Activated naive CD8-positive, alpha-beta T cell treated with anti-CD3 and anti-CD28 coated beads for 36 hours (primary cell): Measurements from ENCODE around the gene THAP8. TPM values are rescaled to one million over a fixed set of nuclear protein-coding genes. Genes with fewer than 3 reads are reported as not detected.
"Not testable (repeated sequence)": the region's sequence is repeated elsewhere in the genome, so short reads cannot be mapped to it uniquely, and the experiment has no call there.

Experiments used
- DNase-seq: peaks from one replicate; pipeline ENCODE4 v3.0.0; 2021
- H3K27ac Mint-ChIP-seq: one replicate; pipeline ENCODE4 v1.8.0; 2022; ENCODE audit warnings: mild to moderate bottlenecking, moderate library complexity, mixed read lengths
- H3K27me3 Mint-ChIP-seq: one replicate; pipeline ENCODE4 v1.8.0; 2022; ENCODE audit warnings: mild to moderate bottlenecking, mixed read lengths
- H3K36me3 Mint-ChIP-seq: one replicate; pipeline ENCODE4 v1.8.0; 2021; ENCODE audit warnings: mild to moderate bottlenecking, mixed read lengths
- H3K4me1 Mint-ChIP-seq: one replicate; pipeline ENCODE4 v1.8.0; 2021; ENCODE audit warnings: mixed read lengths
- H3K4me3 Mint-ChIP-seq: one replicate; pipeline ENCODE4 v1.8.0; 2022; ENCODE audit warnings: mild to moderate bottlenecking, moderate library complexity, mixed read lengths
- H3K9me3 Mint-ChIP-seq: one replicate; pipeline ENCODE4 v1.8.0; 2022; ENCODE audit warnings: mixed read lengths
- total RNA-seq, 2 experiments: library from RNA; stranded (reverse); gene quantifications; one replicate each; pipeline ENCODE4 v1.2.3, GENCODE V29; 2021

The THAP8 gene
- total RNA-seq, 2 experiments from 2014 or later = 2.4 to 2.7 TPM

DNA sequence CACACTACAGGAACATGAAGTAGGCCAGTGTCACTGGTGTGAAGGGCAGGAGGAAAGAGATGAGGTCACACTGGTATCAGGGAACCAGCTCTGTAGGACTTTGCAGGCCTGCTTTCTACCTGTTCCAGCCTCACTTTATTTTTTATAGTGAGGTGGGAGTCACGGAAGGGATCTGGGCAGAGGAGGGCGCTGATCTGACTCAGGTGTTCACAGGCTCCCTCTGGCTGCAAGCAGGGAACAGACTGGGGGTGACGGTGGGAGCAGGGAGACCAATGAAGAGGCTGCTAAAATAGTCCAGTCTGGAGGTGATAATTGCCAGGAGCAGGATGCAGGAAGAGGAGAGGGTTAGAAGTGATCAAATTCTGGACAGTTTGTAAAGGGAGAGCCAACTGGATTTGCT, 2.8 kb downstream of the THAP8 start:
- no peak for DNase-seq
- Mint-ChIP-seq H3K36me3 (no peaks in the 10 kb centered on the region), H3K4me1 (peaks cover 21% of the 10 kb centered on the region), H3K27ac (no peak overlapping the region), H3K27me3 (no peaks in the 10 kb centered on the region), H3K4me3 (no peak overlapping the region), H3K9me3 (no peaks in the 10 kb centered on the region)

DNA sequence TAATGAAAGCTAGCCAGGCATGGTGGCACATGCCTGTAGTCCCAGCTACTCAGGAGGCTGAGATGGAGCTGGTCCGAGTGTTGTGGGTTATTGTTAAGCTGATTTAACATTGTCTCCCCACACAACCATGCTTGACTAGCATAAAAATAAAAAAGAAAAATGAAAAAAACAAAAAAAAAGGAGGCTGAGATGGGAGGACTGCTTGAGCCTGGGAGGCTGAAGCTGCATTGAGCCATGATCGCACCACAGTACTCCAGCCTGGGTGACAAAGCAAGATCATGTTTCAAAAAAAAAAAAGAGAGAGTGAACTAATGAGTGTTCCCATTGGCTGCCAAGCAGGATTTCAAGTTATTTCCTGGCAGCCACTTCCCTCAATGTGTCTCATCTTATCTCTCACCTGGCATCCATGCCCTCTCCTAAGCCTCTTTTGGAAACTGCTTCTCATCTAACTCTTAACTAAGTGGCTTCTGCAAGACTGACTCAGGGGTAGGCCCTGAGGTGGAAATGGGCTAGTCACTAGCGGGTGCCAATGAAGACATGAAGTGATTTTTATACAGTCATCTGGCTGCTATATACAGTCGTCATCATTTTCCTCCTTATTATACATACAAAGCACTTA, 4.9 kb downstream of the THAP8 start:
- H3K36me3 Mint-ChIP-seq = peaks cover 4% of the 10 kb centered on the region
- DNase-seq = no peak
- no peak overlapping the region for H3K27ac Mint-ChIP-seq
- H3K4me1 Mint-ChIP-seq = peaks cover 13% of the 10 kb centered on the region
- no peak overlapping the region for H3K4me3 Mint-ChIP-seq
- no peaks in the 10 kb centered on the region for H3K27me3 Mint-ChIP-seq
- no peaks in the 10 kb centered on the region for H3K9me3 Mint-ChIP-seq

DNA sequence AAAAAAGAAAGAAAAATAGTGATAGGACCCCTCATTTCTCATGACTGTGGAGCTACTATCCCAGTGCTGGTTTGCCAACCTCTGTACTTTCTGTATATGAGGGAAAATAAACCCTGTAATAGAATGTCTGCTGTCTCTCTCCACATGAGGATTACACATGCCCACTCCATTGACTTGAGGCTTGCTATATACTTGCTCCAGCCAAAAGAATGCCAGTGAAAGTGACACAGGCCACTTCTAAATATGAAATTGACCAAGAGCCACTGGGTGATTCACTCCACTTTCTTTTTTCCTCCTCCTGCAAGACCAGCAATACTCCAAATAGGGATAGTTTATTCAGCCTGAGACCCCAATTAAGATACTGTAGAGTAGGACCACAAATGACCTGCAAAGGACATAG, 6.2 kb downstream of the THAP8 start:
- Mint-ChIP-seq H3K9me3 (no peaks in the 10 kb centered on the region), H3K27me3 (no peaks in the 10 kb centered on the region), H3K36me3 (peaks cover 4% of the 10 kb centered on the region), H3K27ac (no peak overlapping the region), H3K4me3 (no peak overlapping the region), H3K4me1 (peaks cover 7% of the 10 kb centered on the region)
- DNase-seq = no peak

DNA sequence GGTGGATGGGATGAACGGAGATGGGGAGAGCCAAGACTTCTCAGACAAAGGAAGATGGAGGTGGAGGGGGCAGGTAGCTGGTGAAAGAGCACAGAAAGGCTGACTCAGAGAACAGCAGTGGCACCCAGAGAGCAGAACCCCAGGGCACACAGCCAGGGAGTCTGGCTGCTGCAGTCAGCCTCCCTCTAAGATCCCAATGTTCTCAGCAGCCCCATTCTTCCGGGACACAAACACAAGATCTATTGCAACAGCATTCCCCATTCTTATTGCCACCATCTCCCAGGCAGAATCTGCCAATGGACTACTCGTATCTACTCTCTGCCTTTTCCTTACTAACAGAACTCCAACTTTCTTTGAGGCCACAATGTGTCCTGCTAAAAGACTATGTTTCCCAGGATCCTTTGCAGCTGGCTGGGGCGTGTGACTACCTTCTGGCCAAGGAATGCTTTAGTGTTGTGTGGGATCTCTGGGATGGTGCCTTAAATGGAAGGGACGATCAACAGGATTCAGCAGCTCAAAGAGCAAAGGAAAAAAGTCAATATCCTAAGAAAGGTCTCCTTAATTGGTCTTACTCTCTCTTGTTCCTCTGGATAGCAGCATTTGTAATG, 7.5 kb downstream of the THAP8 start:
- Mint-ChIP-seq H3K4me1 (peaks cover 2% of the 10 kb centered on the region), H3K36me3 (peaks cover 4% of the 10 kb centered on the region), H3K4me3 (no peak overlapping the region), H3K9me3 (no peaks in the 10 kb centered on the region), H3K27me3 (no peaks in the 10 kb centered on the region), H3K27ac (no peak overlapping the region)
- DNase-seq = no peak

DNA sequence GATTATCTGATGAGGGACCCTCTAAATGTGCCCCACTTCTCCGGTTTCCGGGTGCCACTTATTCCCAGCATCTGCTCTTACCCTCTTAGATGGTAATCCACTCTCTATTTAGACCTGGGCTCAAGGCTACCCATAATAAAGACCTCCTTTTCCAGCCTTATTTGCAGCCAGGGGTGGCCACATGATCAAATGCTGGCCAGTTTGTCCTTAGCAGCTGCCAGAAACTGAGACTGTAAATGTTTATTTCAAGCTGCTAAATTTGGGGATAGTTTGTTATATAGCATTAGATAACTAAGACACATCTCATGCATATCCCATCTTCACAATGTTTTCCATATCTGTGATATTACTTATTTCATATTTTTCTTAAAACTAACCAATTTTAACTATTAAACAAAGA, 10.1 kb downstream of the THAP8 start:
- no peak overlapping the region for H3K4me3 Mint-ChIP-seq
- H3K4me1 Mint-ChIP-seq = no peaks in the 10 kb centered on the region
- H3K36me3 Mint-ChIP-seq = peaks cover 4% of the 10 kb centered on the region
- H3K27ac Mint-ChIP-seq = no peak overlapping the region
- no peaks in the 10 kb centered on the region for H3K27me3 Mint-ChIP-seq
- no peak for DNase-seq
- no peaks in the 10 kb centered on the region for H3K9me3 Mint-ChIP-seq

DNA sequence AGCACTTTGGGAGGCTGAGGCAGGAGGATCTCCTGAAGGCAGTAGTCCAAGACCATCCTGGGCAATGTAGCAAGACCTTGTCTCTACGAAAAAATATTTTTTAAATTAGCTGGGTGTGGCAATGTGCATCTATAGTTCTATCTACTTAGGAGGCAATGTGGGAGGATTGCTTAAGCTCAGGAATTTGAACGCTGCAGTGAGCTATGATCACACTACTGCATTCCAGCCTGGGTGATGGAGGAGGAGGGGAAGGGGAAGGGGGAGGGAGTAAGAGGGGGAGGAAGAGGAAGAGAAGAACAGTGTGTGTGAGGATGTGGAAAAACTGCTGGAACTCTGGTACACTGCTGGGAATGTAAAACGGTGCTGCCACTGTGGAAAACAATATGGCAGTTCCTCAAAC, 12.3 kb downstream of the THAP8 start:
- peaks cover 4% of the 10 kb centered on the region for H3K36me3 Mint-ChIP-seq
- no peak overlapping the region for H3K27ac Mint-ChIP-seq
- no peak overlapping the region for H3K4me3 Mint-ChIP-seq
- no peaks in the 10 kb centered on the region for H3K27me3 Mint-ChIP-seq
- no peaks in the 10 kb centered on the region for H3K9me3 Mint-ChIP-seq
- DNase-seq = no peak
- H3K4me1 Mint-ChIP-seq = peaks cover 1% of the 10 kb centered on the region

DNA sequence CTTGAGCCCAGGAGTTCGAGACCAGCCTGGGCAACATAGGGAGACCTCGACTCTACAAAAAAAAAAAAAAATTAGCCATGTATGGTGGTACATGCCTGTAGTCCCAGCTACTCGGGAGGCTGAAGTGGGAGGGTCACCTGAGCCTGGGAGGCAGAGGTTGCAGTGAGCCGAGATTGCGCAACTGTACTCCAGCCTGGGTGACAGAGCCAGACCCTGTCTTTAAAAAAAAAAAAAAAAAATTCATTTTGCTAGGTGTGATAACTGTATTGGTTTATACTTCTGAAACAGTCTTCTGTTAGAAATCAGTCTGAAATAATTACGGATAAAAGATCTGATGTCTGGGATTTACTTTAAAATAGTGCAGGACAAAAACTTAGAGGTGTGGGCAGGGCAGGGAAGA, 13.0 kb downstream of the THAP8 start:
- H3K27ac Mint-ChIP-seq, H3K4me1 Mint-ChIP-seq, H3K36me3 Mint-ChIP-seq, H3K9me3 Mint-ChIP-seq, H3K27me3 Mint-ChIP-seq, H3K4me3 Mint-ChIP-seq, DNase-seq: not testable (repeated sequence)

DNA sequence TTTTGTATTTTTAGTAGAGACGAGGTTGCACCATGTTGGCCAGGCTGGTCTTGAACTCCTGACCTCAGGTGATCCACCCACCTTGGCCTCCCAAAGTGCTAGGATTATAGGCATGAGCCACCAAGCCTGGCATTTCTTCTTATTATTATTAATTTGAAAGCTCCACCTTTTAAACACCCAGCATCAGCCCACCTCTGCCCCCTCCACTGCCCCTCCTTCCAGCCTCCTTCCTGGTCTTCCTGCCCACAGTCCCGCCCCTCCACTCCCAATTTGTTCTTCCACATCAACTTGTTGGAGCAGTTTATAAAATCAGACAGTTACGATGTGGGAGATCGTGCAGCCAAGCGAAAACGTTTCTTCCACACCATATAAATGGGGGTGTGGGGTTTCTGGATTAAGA, 13.6 kb downstream of the THAP8 start:
- Mint-ChIP-seq H3K9me3 (no peaks in the 10 kb centered on the region), H3K36me3 (peaks cover 3% of the 10 kb centered on the region), H3K27ac (no peak overlapping the region), H3K4me3 (no peak overlapping the region), H3K27me3 (no peaks in the 10 kb centered on the region), H3K4me1 (peaks cover 2% of the 10 kb centered on the region)
- DNase-seq = no peak

DNA sequence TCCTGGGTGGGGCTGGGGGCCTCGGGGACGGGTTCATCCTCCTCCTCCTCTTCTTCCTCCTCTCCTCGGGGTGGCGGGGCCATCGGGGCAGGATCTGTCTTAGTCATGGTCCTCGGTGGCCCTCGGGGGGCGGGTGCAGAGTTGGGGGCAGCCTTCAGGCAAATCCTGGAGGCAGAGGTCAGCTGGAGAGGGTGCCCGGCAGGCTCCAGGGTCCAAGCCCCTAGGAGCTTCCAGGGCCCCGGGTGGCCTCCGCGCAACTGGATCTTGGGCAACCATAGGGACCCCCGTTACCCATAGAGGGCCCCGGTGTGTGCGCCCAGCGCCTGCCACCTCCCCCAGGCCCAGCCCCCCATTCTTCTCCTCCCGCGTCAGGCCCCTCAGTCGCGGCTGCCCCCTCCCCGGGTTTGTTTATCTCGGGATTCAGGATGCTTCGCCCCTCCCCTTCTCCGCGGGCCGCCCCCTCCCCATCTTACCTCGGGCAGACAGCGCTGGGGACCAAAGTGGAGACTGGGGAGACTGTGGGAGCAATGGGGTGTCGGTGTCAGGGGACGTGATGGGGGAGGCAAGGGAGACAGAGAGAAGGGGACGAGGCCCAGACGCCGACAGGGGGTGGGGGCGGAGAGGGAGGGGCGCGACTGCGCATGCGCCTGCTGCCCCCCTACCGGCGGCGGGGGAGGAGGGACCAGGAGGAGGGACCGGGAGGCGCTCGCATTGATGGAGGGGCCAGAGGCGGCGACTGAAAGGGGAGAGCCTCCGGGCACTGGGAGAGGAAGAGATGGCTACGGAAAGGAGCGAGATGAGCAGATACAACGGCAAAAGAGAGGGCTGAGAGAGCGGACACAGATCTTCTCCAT, 21.6 kb downstream of the THAP8 start, which contains the start of gene CLIP3:
Gene CLIP3 (minus strand): TSS at position 623 of the 854 bp plus-strand sequence. CDS start 516 bp downstream, at position 107.
- DNase-seq = peak; percentile 47
- Mint-ChIP-seq H3K4me3 (peak within 1 kb of the TSS; percentile 23), H3K9me3 (no peaks in the 10 kb centered on the region), H3K4me1 (peaks cover 4% of the 10 kb centered on the region), H3K36me3 (peaks cover 19% of the 10 kb centered on the region), H3K27me3 (no peaks in the 10 kb centered on the region), H3K27ac (no peak within 1 kb of the TSS)

DNA sequence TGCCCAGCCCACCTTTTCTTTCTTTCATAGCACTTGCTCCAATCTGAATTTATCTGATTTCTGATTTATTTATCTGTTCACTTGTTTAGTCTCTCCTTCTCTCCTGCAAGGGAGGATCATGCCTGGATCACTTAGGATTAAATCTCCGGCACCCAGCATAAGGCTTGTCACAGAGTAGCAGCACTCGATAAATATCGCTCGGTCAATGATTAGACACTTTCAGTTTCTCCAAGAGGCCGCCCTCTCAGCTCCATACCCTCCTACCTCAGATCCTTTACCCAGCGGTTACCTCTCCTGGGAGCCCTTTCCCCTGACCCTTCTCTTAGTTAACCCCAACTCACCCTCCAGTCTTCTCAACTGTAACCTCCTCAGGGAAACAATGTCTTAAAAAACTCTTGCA, 22.8 kb downstream of the THAP8 start:
- no peak for DNase-seq
- Mint-ChIP-seq H3K27ac (no peak overlapping the region), H3K4me1 (peaks cover 2% of the 10 kb centered on the region)

DNA sequence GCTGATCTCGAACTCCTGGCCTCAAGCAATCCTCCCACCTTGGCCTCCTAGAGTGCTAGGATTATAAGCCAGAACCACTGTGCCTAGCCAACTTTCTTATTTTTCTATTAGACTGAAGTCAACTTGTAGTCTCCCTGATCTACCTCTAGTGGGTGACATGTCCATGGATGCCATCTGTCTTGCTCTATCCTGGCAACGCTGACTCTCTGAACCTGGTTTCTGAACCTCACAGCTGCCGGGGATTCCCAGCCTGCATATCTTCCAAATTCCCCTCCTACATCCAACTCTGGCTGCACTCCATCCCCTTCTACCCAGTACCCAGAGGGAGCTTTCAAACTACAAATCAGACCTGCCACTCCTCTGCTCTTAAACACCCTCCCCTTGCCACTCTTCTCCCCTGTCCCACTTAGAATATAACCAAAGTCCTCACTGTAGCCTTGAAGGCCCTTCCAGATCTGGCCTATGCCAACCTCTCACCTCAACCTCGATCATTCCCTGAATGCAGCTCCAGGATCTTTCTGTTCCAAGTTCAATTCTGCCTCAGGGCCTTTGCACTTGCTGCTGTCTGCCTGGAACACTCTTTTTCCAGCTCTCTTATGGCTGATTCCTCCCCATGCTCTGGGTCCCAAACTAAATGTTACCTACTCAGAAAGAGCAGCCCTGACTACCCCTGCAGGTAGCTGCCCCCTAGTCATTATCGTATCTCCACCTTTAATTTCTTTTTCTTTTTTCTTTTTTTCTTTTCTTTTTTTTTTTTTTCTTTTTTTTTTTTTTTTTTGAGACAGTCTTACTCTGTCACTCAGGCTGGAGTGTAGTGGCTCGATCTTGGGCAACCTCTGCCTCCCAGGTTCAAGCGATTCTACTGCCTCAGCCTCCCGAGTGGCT, 23.6 kb downstream of the THAP8 start:
- Mint-ChIP-seq H3K27ac (no peak overlapping the region), H3K4me3 (no peak overlapping the region), H3K4me1 (peaks cover 2% of the 10 kb centered on the region), H3K9me3 (no peaks in the 10 kb centered on the region), H3K27me3 (no peaks in the 10 kb centered on the region), H3K36me3 (peaks cover 21% of the 10 kb centered on the region)
- no peak for DNase-seq

More for the DNA sequence above, 22.8 kb downstream of the THAP8 start:
- Mint-ChIP-seq H3K36me3 (peaks cover 19% of the 10 kb centered on the region), H3K9me3 (no peaks in the 10 kb centered on the region), H3K4me3 (no peak overlapping the region), H3K27me3 (no peaks in the 10 kb centered on the region)

DNA sequence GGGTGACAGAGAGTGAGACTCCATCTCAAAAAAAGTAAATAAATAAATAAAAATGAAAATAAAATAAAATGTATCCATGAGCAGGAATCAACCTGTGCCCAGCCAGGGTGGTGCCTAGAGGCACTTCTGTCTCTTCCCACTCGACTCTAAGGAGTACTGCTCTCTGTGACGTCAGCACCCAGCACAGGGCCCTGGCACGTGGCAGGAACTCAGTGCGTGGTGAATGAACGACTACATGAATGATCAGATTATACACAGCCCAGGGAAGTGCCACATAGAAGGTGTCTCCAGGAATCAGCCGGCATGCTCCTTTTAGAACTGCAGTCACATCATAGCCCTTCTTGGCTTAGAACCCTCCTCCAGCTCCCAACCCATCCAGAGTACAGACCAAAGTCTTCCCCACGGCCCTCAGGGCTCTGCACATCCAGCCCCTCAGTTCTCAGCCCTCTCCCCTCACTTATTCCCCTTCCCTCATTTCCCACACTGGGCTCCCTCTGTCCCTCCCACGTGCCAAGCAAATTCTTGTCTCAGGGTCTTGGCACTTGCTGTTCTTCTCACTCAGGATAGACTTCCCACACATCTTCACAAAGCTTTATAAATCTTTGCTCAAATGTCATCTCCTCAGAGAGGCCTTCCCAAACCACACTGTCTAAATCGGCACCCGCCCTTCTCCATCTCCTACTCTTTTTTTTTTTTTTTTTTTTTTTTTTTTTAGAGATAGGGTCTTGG, 25.6 kb downstream of the THAP8 start:
- H3K9me3 Mint-ChIP-seq = no peaks in the 10 kb centered on the region
- no peak overlapping the region for H3K4me3 Mint-ChIP-seq
- H3K27ac Mint-ChIP-seq = no peak overlapping the region
- DNase-seq = no peak
- H3K36me3 Mint-ChIP-seq = peaks cover 9% of the 10 kb centered on the region
- peaks cover 2% of the 10 kb centered on the region for H3K4me1 Mint-ChIP-seq
- H3K27me3 Mint-ChIP-seq = no peaks in the 10 kb centered on the region

DNA sequence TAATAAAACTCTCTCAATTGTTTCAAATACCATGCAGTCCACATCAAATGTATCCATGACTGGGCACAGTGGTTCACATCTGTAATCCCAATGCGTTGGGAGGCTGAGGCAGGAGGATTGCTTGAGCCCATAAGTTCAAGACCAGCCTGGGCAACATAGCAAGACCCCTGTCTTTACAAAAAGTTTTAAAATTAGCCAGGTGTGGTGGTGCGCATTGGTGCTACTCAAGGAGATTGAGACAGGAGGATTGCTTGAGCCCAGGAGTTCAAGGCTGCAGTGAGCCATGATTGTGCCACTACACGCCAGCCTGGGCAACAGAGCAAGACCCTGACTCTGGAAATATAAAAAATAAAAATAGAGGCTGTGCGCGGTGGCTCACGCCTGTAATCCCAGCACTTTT, 26.4 kb downstream of the THAP8 start:
- Mint-ChIP-seq H3K27me3 (no peaks in the 10 kb centered on the region), H3K4me1 (peaks cover 2% of the 10 kb centered on the region), H3K27ac (no peak overlapping the region), H3K36me3 (peaks cover 12% of the 10 kb centered on the region), H3K9me3 (no peaks in the 10 kb centered on the region), H3K4me3 (no peak overlapping the region)
- no peak for DNase-seq

DNA sequence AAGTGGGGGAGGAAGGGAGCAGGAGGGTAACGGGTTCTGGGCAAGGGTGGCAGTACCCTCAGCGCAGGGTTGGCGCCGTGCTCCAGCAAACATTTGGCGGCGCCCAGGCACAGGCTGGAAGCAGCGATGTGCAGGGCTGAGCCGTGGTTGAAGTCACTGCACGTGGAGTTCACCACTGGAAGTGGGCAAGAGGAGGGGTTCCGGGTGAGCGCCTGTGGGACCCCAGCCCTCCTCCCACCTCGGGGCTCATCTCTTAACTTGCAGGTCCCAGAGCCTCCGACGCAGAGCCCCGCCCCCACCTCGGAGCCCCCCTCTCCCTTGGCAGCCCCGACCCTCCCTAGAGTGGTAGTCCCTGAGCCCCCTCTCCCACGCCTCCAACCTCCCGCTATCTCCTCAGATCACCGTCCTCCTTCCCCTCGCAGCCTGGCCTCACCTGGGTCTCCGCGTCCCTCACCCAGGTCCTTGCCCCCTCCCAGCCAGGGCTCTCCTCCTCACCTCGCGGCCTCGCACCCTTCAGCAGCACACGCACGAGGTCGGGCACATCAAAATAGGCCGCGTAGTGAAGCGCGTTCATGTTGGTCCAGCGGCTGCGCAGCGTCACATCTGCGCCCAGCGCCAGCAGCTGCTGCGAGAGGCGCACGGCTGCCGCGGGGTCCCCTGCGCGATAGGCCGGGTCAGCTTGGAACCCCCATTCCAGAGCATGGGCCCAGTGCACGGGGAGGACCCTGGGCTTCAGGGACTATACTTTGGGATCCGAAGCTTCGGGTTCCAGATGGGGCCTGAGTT, 27.8 kb downstream of the THAP8 start:
- Mint-ChIP-seq H3K4me3 (no peak overlapping the region), H3K27me3 (no peaks in the 10 kb centered on the region)

More for the DNA sequence above, 27.8 kb downstream of the THAP8 start:
- H3K4me1 Mint-ChIP-seq = no peaks in the 10 kb centered on the region
- H3K36me3 Mint-ChIP-seq = peaks cover 12% of the 10 kb centered on the region
- DNase-seq = no peak
- H3K27ac Mint-ChIP-seq = no peak overlapping the region
- H3K9me3 Mint-ChIP-seq = no peaks in the 10 kb centered on the region
